GM13976 (cell line): ENCODE measurements around the gene ARID2.

Experiments
- DNase-seq: peaks from one replicate; pipeline ENCODE4 v3.0.0; 2012; ENCODE audit warnings: low spot score
- in situ Hi-C: fragments of 300-500 bp; cut with MboI; formaldehyde crosslinking; loops from one replicate; pipeline ENCODE4 v1.12.0; 2022; ENCODE audit warnings: low sequenced_read_pairs, mixed read lengths, inconsistent platforms; ENCODE audit not compliant: unreplicated experiment
- TF ChIP-seq, protein P1 (sequence below): IDR thresholded peaks from 2 replicates; pipeline ENCODE4 v1.5.1; 2012; ENCODE audit warnings: borderline replicate concordance, mild to moderate bottlenecking; ENCODE audit not compliant: insufficient read depth; ENCODE audit errors: extremely low read depth, missing control alignments, control extremely low read depth

The ARID2 gene

DNA sequence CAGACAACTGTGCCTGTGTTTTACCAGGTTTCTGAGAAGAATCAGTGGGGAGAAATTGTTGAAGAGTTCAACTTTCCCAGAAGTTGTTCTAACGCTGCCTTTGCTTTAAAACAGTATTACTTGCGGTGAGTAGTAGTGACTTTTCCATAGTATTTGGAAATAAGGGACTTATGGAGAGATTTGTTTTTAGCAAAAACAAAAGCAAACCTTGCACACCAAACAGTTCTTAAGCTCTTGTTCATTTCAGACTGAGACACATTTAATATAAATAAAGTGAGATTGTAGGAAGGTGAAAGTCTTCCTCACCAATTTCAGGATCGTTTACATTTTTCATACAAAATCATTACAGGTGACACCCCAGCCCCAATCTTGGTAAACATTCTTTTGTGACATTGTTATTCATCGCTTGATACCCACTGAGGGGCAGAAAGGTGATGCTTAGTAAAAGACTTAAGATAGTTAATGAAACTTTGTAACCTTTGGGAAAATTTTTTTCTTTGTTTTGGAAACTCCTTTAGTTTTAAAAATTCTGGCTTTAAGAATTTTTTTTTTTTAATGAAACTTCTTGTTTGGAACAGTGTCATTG, 1.8 kb downstream of the ARID2 start:
- in situ Hi-C loops: loop anchor here (10.0 to 25.0 kb wide), 2 partner anchors 254 to 531 kb away; partner anchors contain the start of gene SLC38A1

DNA sequence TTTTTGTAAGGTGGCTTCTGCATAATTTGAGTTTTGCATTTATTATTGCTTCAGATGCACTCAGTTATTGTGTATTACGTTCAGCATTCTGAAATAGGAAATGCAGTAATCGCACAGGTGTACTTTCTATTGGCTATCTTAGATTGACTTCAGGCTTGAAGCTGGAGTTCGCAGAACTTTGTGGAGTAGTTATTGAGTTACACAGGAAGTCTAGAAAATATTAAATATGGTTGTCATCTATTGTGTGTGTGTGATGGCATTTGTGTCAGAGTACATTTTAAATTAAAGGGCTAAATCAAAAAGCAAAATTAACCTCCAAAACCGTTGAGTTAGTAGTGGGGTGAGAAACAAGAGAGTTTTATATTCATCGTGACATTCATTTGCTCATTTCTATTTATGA, 2.7 kb downstream of the ARID2 start:
- in situ Hi-C loops: loop anchor here (10.0 to 25.0 kb wide), 2 partner anchors 253 to 530 kb away; partner anchors contain the start of gene SLC38A1
- DNase-seq: no peak

More for the DNA sequence above, 1.8 kb downstream of the ARID2 start:
- DNase-seq: no peak
- TF ChIP-seq, protein P1, sequence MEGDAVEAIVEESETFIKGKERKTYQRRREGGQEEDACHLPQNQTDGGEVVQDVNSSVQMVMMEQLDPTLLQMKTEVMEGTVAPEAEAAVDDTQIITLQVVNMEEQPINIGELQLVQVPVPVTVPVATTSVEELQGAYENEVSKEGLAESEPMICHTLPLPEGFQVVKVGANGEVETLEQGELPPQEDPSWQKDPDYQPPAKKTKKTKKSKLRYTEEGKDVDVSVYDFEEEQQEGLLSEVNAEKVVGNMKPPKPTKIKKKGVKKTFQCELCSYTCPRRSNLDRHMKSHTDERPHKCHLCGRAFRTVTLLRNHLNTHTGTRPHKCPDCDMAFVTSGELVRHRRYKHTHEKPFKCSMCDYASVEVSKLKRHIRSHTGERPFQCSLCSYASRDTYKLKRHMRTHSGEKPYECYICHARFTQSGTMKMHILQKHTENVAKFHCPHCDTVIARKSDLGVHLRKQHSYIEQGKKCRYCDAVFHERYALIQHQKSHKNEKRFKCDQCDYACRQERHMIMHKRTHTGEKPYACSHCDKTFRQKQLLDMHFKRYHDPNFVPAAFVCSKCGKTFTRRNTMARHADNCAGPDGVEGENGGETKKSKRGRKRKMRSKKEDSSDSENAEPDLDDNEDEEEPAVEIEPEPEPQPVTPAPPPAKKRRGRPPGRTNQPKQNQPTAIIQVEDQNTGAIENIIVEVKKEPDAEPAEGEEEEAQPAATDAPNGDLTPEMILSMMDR: no peak

DNA sequence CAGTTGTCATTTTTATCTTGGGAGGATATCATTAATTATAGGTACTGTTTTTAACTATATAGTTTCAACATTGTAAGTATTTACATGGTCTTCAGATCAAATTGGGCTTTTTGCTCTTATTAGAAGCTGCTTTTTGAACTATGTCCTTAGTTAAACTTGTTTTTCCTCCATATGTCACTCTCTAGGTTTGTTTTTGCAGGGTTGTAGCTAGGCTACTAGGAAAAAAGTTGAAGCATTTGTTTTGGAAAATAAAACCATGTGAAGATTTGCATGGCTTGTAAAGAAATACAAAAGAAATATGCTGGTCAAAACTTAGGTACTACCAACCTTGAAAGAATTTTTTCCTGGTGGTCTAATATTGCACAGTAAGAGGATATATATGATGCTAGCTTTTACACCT, 3.4 kb downstream of the ARID2 start:
- in situ Hi-C loops: loop anchor here (10.0 to 25.0 kb wide), 2 partner anchors 252 to 529 kb away; partner anchors contain the start of gene SLC38A1
- TF ChIP-seq, protein P1: no peak
- DNase-seq: no peak

More for the DNA sequence above, 2.7 kb downstream of the ARID2 start:
- TF ChIP-seq, protein P1: no peak

DNA sequence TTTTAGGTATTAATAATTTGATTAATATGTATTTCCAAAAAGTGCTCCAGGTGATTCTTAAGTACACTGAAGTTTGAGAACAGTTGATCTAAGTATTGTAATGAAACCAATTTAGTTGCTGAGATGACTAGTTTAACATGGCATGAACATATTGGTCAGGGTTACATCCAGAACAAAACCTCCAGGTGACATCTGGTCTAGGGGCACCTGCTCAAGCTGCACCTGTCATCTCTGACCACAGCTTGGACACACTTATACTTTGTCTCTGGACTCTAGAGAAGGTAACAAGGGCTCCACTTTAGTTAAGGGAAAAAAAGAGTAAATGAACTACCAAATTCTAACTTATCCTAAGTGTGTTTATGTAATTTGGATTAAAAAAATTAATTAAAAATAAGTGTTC, 8.1 kb downstream of the ARID2 start:
- in situ Hi-C loops: loop anchor here (10.0 to 25.0 kb wide), 2 partner anchors 247 to 525 kb away; partner anchors contain the start of gene SLC38A1
- DNase-seq: no peak
- TF ChIP-seq, protein P1: no peak

DNA sequence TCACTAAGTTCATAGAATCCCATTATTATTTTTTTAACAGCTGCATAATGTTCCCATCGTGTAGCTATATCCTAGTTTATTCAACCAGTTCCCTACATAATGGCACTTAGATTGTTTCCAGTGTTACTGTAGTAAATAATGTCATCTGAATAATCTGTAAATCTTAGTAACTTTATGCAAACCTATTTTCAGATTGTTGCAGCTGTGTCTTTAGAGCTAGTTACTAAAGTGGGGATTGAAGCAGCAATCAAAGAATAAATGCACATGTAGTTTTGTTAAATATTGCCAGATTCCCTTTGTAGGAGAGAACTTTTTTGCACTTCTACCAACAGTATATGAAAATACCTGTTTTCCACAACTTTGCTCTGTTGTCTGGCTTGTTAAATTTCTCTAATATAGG, 13.1 kb downstream of the ARID2 start:
- TF ChIP-seq, protein P1: no peak
- no peak for DNase-seq
- in situ Hi-C loops: loop anchor here (25.0 kb wide), 1 partner anchor 520 kb away; the partner anchor contains the start of gene SLC38A1

DNA sequence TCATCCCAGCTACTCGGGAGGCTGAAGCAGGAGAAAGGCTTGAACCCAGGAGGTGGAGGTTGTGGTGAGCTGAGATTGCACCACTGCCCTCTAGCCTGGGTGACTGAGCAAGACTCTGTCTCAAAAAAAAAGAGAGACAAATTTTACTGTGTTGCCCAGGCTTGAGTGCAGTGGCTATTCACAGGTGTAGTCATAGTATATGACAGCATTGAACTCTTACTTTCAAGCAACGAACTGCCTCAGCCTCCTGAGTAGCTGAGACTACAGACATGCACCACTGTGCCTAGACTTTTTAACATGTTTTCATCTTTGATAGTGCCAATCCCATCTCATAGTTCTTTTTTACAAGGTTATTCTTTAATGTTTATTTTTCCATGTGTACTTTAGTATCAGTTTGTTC, 13.7 kb downstream of the ARID2 start:
- TF ChIP-seq, protein P1: no peak
- DNase-seq: no peak
- in situ Hi-C loops: loop anchor here (25.0 kb wide), 1 partner anchor 519 kb away; the partner anchor contains the start of gene SLC38A1
